Body of pancreas (tissue), 4 donors: ENCODE results near the gene ZNF611. TPM values are rescaled to one million over a fixed set of nuclear protein-coding genes. Genes with fewer than 3 reads are reported as not detected.
"Not testable (repeated sequence)": the region's sequence is repeated elsewhere in the genome, so short reads cannot be mapped to it uniquely, and the experiment has no call there.

Source experiments
- ATAC-seq: fragments of 150-250 bp; one replicate; pipeline ENCODE4 v1.9.1; 2016
- DNase-seq, 4 donors: peaks; one replicate each; pipeline ENCODE4 v3.0.0-alpha.2; 2019
- H3K27ac ChIP-seq, 4 donors: fragments of 200-600 bp; sonication (generic); 1 replicate in 3 of 4; 2 replicates in 1 of 4; pipeline versions ENCODE4 v1.5.1 to v1.6.1; 2016 to 2019; ENCODE audit warnings: mild to moderate bottlenecking in 1 of 4, mixed read lengths in 1 of 4, moderate library complexity in 1 of 4
- H3K27me3 ChIP-seq, 2 donors: fragments of 200-600 bp; sonication (generic); one replicate each; pipeline ENCODE4 v1.6.0; 2016; ENCODE audit warnings: mild to moderate bottlenecking in 1 of 2
- H3K36me3 ChIP-seq, 2 donors: fragments of 200-600 bp; sonication (generic); replicated peaks in 1 of 2; 2 replicates each; pipeline ENCODE4 v1.5.1; 2016; ENCODE audit warnings: low read depth in 2 of 2; ENCODE audit not compliant: insufficient read depth in 1 of 2
- H3K4me1 ChIP-seq: fragments of 200-600 bp; sonication (generic); one replicate; pipeline ENCODE4 v1.6.0; 2016
- H3K4me3 ChIP-seq, 2 donors: fragments of 200-600 bp; sonication (generic); 1 replicate in 1 of 2; 2 replicates in 1 of 2; pipeline ENCODE4 v1.5.1; 2016 to 2019
- H3K9me3 ChIP-seq, 3 donors: fragments of 200-600 bp; sonication (generic); 1 replicate in 2 of 3; 2 replicates in 1 of 3; pipeline ENCODE4 v1.5.1; 2016
- POLR2A ChIP-seq, 3 donors: fragments of 450-650 bp; IDR thresholded peaks; one replicate each; pipeline ENCODE4 v1.6.1; 2016; ENCODE audit warnings: antibody characterized with exemption in 3 of 3, mild to moderate bottlenecking in 2 of 3
- WGBS, 2 donors: methylation state at CpG; one replicate each; pipeline ENCODE4 v1.1.5; 2017; 5-methylcytosine and 5-hydroxymethylcytosine counted together
- intact Hi-C: fragments of 100-400 bp; cut with DNase I; formaldehyde crosslinking; loops from one replicate; pipeline ENCODE4 v1.15.1; 2023
- total RNA-seq, 2 donors: library from RNA; depleted of rRNA; stranded (reverse); fragments of >200 nt; gene quantifications; one replicate each; pipeline ENCODE4 v1.1.0, GENCODE V29; 2016
- TF ChIP-seq, protein P1 (sequence below), 7 experiments: fragments of 450-650 bp in 4 of 7; fragments of 200-600 bp in 3 of 7; sonication (generic) in 3 of 7; IDR thresholded peaks; one replicate each; pipeline ENCODE4 v1.5.1; 2016 to 2019; ENCODE audit warnings: antibody characterized with exemption in 7 of 7

The ZNF611 gene
- total RNA-seq, 2 donors from 2014 or later, result 6.0 to 19.8 TPM

- DNase-seq, result no peak
- intact Hi-C loops, result no loop called here
- H3K4me3 ChIP-seq, result no peak overlapping the region
- no peak for TF ChIP-seq POLR2A (IDR thresholded peaks at IDR 0.05)
- TF ChIP-seq, protein P1, sequence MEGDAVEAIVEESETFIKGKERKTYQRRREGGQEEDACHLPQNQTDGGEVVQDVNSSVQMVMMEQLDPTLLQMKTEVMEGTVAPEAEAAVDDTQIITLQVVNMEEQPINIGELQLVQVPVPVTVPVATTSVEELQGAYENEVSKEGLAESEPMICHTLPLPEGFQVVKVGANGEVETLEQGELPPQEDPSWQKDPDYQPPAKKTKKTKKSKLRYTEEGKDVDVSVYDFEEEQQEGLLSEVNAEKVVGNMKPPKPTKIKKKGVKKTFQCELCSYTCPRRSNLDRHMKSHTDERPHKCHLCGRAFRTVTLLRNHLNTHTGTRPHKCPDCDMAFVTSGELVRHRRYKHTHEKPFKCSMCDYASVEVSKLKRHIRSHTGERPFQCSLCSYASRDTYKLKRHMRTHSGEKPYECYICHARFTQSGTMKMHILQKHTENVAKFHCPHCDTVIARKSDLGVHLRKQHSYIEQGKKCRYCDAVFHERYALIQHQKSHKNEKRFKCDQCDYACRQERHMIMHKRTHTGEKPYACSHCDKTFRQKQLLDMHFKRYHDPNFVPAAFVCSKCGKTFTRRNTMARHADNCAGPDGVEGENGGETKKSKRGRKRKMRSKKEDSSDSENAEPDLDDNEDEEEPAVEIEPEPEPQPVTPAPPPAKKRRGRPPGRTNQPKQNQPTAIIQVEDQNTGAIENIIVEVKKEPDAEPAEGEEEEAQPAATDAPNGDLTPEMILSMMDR (IDR thresholded peaks at IDR 0.05), result no peak
- H3K36me3 ChIP-seq, result peaks cover 8% of the 10 kb centered on the region in 2 donors
- no peak overlapping the region for H3K27ac ChIP-seq
- no peaks in the 10 kb centered on the region for H3K9me3 ChIP-seq
- no peaks in the 10 kb centered on the region for H3K27me3 ChIP-seq
- no peak for ATAC-seq
- 85 to 90% methylated on average over 19 to 20 of the region's 23 CpGs for WGBS, 2 donors
- H3K4me1 ChIP-seq, result no peaks in the 10 kb centered on the region
Observed at GRCh38 chr19:52724701-52725514, 9.9 kb downstream of the ZNF611 start.

DNA sequence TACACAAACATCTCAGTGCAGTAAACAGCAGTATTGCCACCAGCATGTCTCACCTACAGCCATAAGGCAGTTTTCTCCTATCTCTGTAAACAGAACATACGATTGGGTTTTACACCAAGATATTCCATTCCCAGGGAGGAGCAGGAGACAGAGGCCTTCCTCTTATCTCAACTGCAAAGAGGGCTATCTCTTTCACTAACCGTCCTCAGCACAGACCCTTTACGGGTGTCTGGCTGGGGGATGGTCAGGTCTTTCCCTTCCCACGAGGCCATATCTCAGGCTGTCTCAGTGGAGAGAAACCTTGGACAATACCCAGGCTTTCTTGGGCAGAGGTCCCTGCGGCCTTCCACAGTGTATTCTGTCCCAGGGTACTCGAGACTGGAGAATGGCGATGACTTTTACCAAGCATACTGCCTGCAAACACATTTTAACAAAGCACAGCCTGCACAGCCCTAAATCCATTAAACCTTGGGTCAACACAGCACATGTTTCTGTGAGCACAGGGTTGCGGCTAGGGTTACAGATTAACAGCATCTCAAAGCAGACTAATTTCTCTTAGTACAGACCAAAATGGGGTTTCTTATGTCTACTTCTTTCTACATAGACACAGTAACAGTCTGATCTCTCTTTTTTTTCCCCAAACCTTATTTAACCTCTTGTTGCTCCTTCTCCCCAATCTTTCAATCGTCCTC, 10.8 kb downstream of the ZNF611 start:
- H3K9me3 ChIP-seq, H3K36me3 ChIP-seq, DNase-seq, H3K27me3 ChIP-seq, H3K4me1 ChIP-seq, intact Hi-C loops, H3K4me3 ChIP-seq, ATAC-seq: not testable (repeated sequence)
- WGBS, 2 donors, result 58 to 60% methylated on average over 3 to 9 of the region's 9 CpGs
- H3K27ac ChIP-seq, result peak overlapping the region in 1 of 4 donors; percentile 30

GRCh38 chr19:52722062-52723003, 12.5 kb downstream of the ZNF611 start:
- intact Hi-C loops, result no loop called here
- Histone ChIP-seq H3K4me3 (no peak overlapping the region), H3K4me1 (no peaks in the 10 kb centered on the region), H3K27me3 (no peaks in the 10 kb centered on the region), H3K27ac (no peak overlapping the region), H3K9me3 (no peaks in the 10 kb centered on the region), H3K36me3 (peaks cover 5 to 8% of the 10 kb centered on the region in 2 donors)
- WGBS, 2 donors, result 86 to 91% methylated on average over 7 of the region's 7 CpGs
- ATAC-seq, result no peak
- DNase-seq, result no peak
- TF ChIP-seq, protein P1 (IDR thresholded peaks at IDR 0.05), result no peak
- TF ChIP-seq POLR2A (IDR thresholded peaks at IDR 0.05), result no peak

GRCh38 chr19:52720541-52720940, 14.3 kb downstream of the ZNF611 start:
- intact Hi-C loops, H3K27me3 ChIP-seq, ATAC-seq, H3K9me3 ChIP-seq, H3K4me1 ChIP-seq, DNase-seq, H3K36me3 ChIP-seq, H3K27ac ChIP-seq, H3K4me3 ChIP-seq: not testable (repeated sequence)
- 96 to 98% methylated on average over 8 to 21 of the region's 21 CpGs for WGBS, 2 donors

DNA sequence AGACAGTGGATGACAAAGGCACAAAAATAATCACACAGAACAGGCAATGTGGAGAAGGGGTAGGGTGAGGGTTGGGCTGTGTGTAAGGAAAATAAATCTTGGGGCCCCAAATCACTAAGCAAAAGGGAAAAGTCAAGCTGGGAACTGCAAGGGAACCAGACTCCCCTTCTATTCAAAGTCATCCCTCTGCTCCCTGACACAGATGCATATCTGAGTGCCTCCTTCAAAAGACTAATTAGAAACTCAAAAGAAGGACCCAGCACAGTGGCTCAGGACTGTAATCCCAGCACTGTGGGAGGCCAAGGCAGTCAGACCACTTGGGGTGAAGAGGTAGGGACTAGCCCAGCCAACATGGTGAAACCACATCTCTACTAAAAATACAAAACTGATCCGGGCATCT, 18.3 kb downstream of the ZNF611 start:
- intact Hi-C loops, result no loop called here
- Histone ChIP-seq H3K36me3 (peaks cover 3 to 8% of the 10 kb centered on the region in 2 donors), H3K4me3 (no peak overlapping the region), H3K27ac (no peak overlapping the region), H3K4me1 (no peaks in the 10 kb centered on the region), H3K27me3 (no peaks in the 10 kb centered on the region), H3K9me3 (no peaks in the 10 kb centered on the region)
- ATAC-seq, result no peak
- no peak for DNase-seq
- TF ChIP-seq POLR2A (IDR thresholded peaks at IDR 0.05), result no peak
- TF ChIP-seq, protein P1 (IDR thresholded peaks at IDR 0.05), result no peak
- WGBS, 2 donors, result 79 to 100% methylated on average over 1 of the region's 1 CpG

- DNase-seq, H3K27ac ChIP-seq, H3K4me1 ChIP-seq, H3K9me3 ChIP-seq, intact Hi-C loops, H3K27me3 ChIP-seq, H3K4me3 ChIP-seq, H3K36me3 ChIP-seq, ATAC-seq: not testable (repeated sequence)
- WGBS, 2 donors, result 50 to 89% methylated on average over 4 of the region's 4 CpGs
Observed at GRCh38 chr19:52715902-52716301, 18.9 kb downstream of the ZNF611 start.

GRCh38 chr19:52715330-52715729, 19.5 kb downstream of the ZNF611 start:
- 95 to 96% methylated on average over 5 of the region's 5 CpGs for WGBS, 2 donors
- DNase-seq, intact Hi-C loops: not testable (repeated sequence)

DNA sequence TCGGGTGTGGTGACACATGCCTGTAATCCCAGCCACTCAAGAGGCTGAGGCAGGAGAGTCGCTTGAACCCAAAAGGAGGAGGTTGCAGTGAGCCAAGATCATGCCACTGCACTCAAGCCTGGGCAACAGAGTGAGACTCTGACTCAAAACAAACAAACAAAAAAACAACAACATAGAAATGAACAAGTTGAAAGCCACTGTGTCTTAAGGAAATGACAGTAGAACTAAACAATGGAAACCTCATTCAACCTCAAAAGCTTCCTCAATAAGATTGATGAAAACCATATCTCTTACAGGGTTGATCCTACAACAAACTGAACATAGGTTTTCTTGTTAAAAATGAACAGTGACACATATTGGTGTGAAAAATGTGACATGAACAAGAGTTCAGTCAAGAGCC, 21.8 kb downstream of the ZNF611 start:
- H3K4me1 ChIP-seq, H3K36me3 ChIP-seq, H3K9me3 ChIP-seq, H3K4me3 ChIP-seq, ATAC-seq, H3K27me3 ChIP-seq, DNase-seq, H3K27ac ChIP-seq, intact Hi-C loops: not testable (repeated sequence)
- WGBS, 2 donors, result 100% methylated on average over 2 of the region's 2 CpGs

More at GRCh38 chr19:52715330-52715729, 19.5 kb downstream of the ZNF611 start:
- H3K27ac ChIP-seq, ATAC-seq, H3K4me1 ChIP-seq, H3K36me3 ChIP-seq, H3K27me3 ChIP-seq, H3K4me3 ChIP-seq, H3K9me3 ChIP-seq: not testable (repeated sequence)
